Measurements from ENCODE around the gene TRABD2B. TPM values are rescaled to one million over a fixed set of nuclear protein-coding genes. Genes with fewer than 3 reads are reported as not detected.

The TRABD2B gene
- total RNA-seq, 1 experiment from 2014 or later: 0.05 TPM

DNA sequence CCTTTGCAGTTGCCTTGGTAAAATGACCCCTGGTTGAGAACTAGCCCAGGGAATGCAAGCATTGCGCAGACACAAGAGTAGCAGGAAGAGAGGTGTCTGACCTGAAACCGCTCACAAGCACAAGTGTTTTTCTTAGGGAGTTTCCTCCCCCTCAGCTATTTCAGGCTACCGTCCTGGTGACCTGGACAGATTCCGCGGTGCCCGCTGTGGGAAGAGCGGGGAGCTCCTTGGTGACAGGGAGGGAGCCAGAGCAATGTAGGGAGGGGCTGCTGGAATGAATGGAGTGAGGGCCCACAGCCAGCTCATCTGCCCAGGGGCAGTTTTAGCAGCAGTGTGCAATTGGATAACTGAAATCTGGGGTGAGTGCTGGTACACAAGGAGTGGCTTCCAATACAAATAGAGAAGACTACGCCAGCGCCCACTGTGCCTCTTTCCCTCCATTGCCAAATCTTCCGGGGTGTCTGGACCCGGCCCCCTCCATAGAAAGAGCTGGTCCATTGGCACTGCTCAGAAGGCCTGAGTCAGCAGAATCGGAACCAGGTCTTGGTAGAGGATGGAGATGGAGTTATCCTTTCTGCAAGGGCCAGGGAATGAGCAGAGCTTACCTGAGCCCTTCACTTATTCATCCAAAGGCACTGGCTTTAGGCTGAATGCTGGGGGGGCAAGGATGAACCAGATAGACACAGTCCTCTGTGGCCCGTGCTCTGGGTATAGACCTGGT, 82.8 kb downstream of the TRABD2B start (continued):
- TF ChIP-seq EGR1 (IDR thresholded peaks at IDR 0.05; ENCODE audit: low read depth): no peak
- TF ChIP-seq POLR2AphosphoS5 (IDR thresholded peaks at IDR 0.05; ENCODE audit: low read depth, low read length): no peak
- no peak for TF ChIP-seq FOSL1 (IDR thresholded peaks at IDR 0.05; ENCODE audit: low read depth)

- ATAC-seq (no peak), DNase-seq (ENCODE audit: low read depth, low spot score) (no peak)
- H3K4me3 ChIP-seq (replicated peaks in 1 of 2; ENCODE audit: low read depth in 1 of 2, low read length in 2 of 2): no peak overlapping the region
- no peak overlapping the region for H3K27ac ChIP-seq (ENCODE audit: low read depth, low read length)
- intact Hi-C loops (cut with micrococcal nuclease): no loop called here
- H3K9me2 ChIP-seq (ENCODE audit: insufficient read depth): no peaks in the 10 kb centered on the region
- no peak overlapping the region for H3K4me2 ChIP-seq (ENCODE audit: low read length)
- ChIA-PET RAD21 (ENCODE audit: low non-redundant PET in 1 of 2, low total read pairs in 2 of 2, uncharacterized antibody in 2 of 2, unreplicated experiment in 2 of 2) (no interaction called here), CTCF (no interaction called here), POLR2A (no interaction called here)
- peaks cover 5% of the 10 kb centered on the region; the same call in 1 of the 2 replicates for H3K27me3 ChIP-seq (ENCODE audit: insufficient read depth, low read length)
- no peaks in the 10 kb centered on the region for H4K20me1 ChIP-seq (ENCODE audit: insufficient read depth)
- no peaks in the 10 kb centered on the region for H3K4me1 ChIP-seq (ENCODE audit: control insufficient read depth in 1 of 2, insufficient read depth in 2 of 2, low read length in 2 of 2)
- H2AFZ ChIP-seq (ENCODE audit: low read depth, low read length, poor library complexity, severe bottlenecking): no peak overlapping the region
- H3K9me3 ChIP-seq (ENCODE audit: control insufficient read depth in 1 of 2, insufficient read depth in 1 of 2, low read depth in 1 of 2, low read length in 2 of 2): no peaks in the 10 kb centered on the region
- no peak overlapping the region for H3K9ac ChIP-seq (ENCODE audit: low read length)
- no TSS peak for BruUV-seq (replicated peaks)
- TF ChIP-seq EZH2 (IDR thresholded peaks at IDR 0.05) (no peak), SRF (IDR thresholded peaks at IDR 0.05; ENCODE audit: low read depth) (no peak), MAX (IDR thresholded peaks at IDR 0.05) (no peak), ZNF274 (IDR thresholded peaks at IDR 0.05; ENCODE audit: low read depth, low read length) (no peak), POLR2AphosphoS5 (IDR thresholded peaks at IDR 0.05; ENCODE audit: low read depth, low read length) (no peak), FOSL1 (IDR thresholded peaks at IDR 0.05; ENCODE audit: low read depth) (no peak), CTCF (IDR thresholded peaks at IDR 0.05 in 2 of 3, conservative IDR thresholded peaks at IDR 0.05 in 1 of 3; ENCODE audit: borderline replicate concordance in 1 of 3, insufficient read depth in 1 of 3, low read depth in 2 of 3, low read length in 2 of 3) (no peak), SP1 (IDR thresholded peaks at IDR 0.05; ENCODE audit: low read depth) (no peak), RAD21 (IDR thresholded peaks at IDR 0.05; ENCODE audit: low read depth) (no peak), TCF7L2 (IDR thresholded peaks at IDR 0.05; ENCODE audit: borderline replicate concordance, extremely low read depth, insufficient read depth, insufficient read length) (no peak), ATF3 (IDR thresholded peaks at IDR 0.05) (no peak)
- H3K36me3 ChIP-seq (ENCODE audit: control insufficient read depth in 1 of 2, insufficient read depth in 2 of 2, low read length in 2 of 2): no peaks in the 10 kb centered on the region
- H3K79me2 ChIP-seq (ENCODE audit: insufficient read depth, low read length): no peaks in the 10 kb centered on the region
These were observed 83.9 kb downstream of the TRABD2B start for GRCh38 chr1:47913225-47913823.

Data from HCT116 (cell line).